ENCODE results near the gene PAOX. TPM values are rescaled to one million over a fixed set of nuclear protein-coding genes. Genes with fewer than 3 reads are reported as not detected.
A peak's percentile ranks its signal among the peaks of the same experiment; 100 is the strongest.
"Not testable (repeated sequence)": the region's sequence is repeated elsewhere in the genome, so short reads cannot be mapped to it uniquely, and the experiment has no call there.

Gene PAOX
- total RNA-seq, 1 donor from 2014 or later = 3.6 TPM

GRCh38 chr10:133403359-133403758 is 24.3 kb downstream of the PAOX start:
- peak; percentile 43 for DNase-seq (ENCODE audit: low spot score)

GRCh38 chr10:133403784-133404183 is 24.7 kb downstream of the PAOX start:
- no peak for DNase-seq (ENCODE audit: low spot score)

GRCh38 chr10:133405272-133405671 is 26.2 kb downstream of the PAOX start:
- DNase-seq (ENCODE audit: low spot score) = no peak

- DNase-seq (ENCODE audit: low spot score) = no peak
Measured at GRCh38 chr10:133405844-133406527, 26.9 kb downstream of the PAOX start.

- DNase-seq (ENCODE audit: low spot score) = no peak
Measured at GRCh38 chr10:133411523-133412380, 32.7 kb downstream of the PAOX start.

GRCh38 chr10:133412381-133412711 is 33.3 kb downstream of the PAOX start:
- no peak for DNase-seq (ENCODE audit: low spot score)

- DNase-seq (ENCODE audit: low spot score) = not testable (repeated sequence)
Measured at GRCh38 chr10:133414401-133414800, 35.3 kb downstream of the PAOX start.

GRCh38 chr10:133415752-133416151 is 36.7 kb downstream of the PAOX start:
- DNase-seq (ENCODE audit: low spot score) = no peak

GRCh38 chr10:133418289-133418993 is 39.4 kb downstream of the PAOX start:
- DNase-seq (ENCODE audit: low spot score) = no peak

GRCh38 chr10:133419211-133419950 is 40.3 kb downstream of the PAOX start:
- DNase-seq (ENCODE audit: low spot score) = no peak

GRCh38 chr10:133420028-133420427 is 41.0 kb downstream of the PAOX start:
- DNase-seq (ENCODE audit: low spot score) = no peak

GRCh38 chr10:133420579-133420978 is 41.5 kb downstream of the PAOX start:
- no peak for DNase-seq (ENCODE audit: low spot score)

- DNase-seq (ENCODE audit: low spot score) = no peak
Measured at GRCh38 chr10:133421336-133422222, 42.5 kb downstream of the PAOX start.

GRCh38 chr10:133422223-133422806 is 43.3 kb downstream of the PAOX start:
- no peak for DNase-seq (ENCODE audit: low spot score)

GRCh38 chr10:133422807-133423771 is 44.0 kb downstream of the PAOX start:
- peak; percentile 84 for DNase-seq (ENCODE audit: low spot score)

- not testable (repeated sequence) for DNase-seq (ENCODE audit: low spot score)
Measured at GRCh38 chr10:133424102-133424501, 45.0 kb downstream of the PAOX start.

- not testable (repeated sequence) for DNase-seq (ENCODE audit: low spot score)
Measured at GRCh38 chr10:133424601-133425000, 45.5 kb downstream of the PAOX start, which contains the start of gene SPRN. SPRN (minus strand) TSS chr10:133424625; CDS start chr10:133423681, 944 bp downstream.

GRCh38 chr10:133429571-133429970 is 50.5 kb downstream of the PAOX start:
- not testable (repeated sequence) for DNase-seq (ENCODE audit: low spot score)
